PC-3 (cell line): Measurements from ENCODE around the gene HP1BP3. TPM values are rescaled to one million over a fixed set of nuclear protein-coding genes. Genes with fewer than 3 reads are reported as not detected.
"Not testable (repeated sequence)": the region's sequence is repeated elsewhere in the genome, so short reads cannot be mapped to it uniquely, and the experiment has no call there.

Source experiments
- ATAC-seq: fragments of 200-7000 bp; cut with Tn5 transposase; 2 replicates; pipeline ENCODE4 v1.9.1; 2020; ENCODE audit warnings: mild to moderate bottlenecking, moderate library complexity
- BruUV-seq: library from RNA; stranded (reverse); fragments of 400-500 nt; replicated peaks from 2 replicates; lab custom pipeline; 2021; lab: Mats Ljungman, UMichigan
- CTCF ChIA-PET: fragments of 300-600 bp; sonication (Branson Sonifier 250); formaldehyde crosslinking; loops from one replicate; lab custom pipeline; 2022; ENCODE audit warnings: antibody characterized with exemption; lab: Charles Lee
- POLR2A ChIA-PET: fragments of 300-600 bp; sonication (Branson Sonifier 250); formaldehyde crosslinking; loops from one replicate; lab custom pipeline; 2022; ENCODE audit warnings: antibody characterized with exemption; ENCODE audit not compliant: unreplicated experiment; lab: Charles Lee
- DNase-seq: peaks from one replicate; pipeline ENCODE4 v3.0.0-alpha.2; 2015
- H2AFZ ChIP-seq: fragments of 300-600 bp; sonication (generic); 2 replicates; pipeline ENCODE4 v1.6.0; 2016; ENCODE audit warnings: antibody characterized with exemption, low read length
- H3F3A ChIP-seq: fragments of 300-600 bp; sonication (generic); one replicate; pipeline ENCODE4 v1.6.0; 2017; ENCODE audit warnings: antibody characterized with exemption, low read length, control low read depth, mild to moderate bottlenecking; ENCODE audit not compliant: unreplicated experiment
- H3K27ac ChIP-seq: fragments of 300-600 bp; sonication (generic); 2 replicates; pipeline ENCODE4 v1.5.1; 2016; ENCODE audit warnings: mild to moderate bottlenecking, low read length
- H3K27me3 ChIP-seq: fragments of 300-600 bp; sonication (generic); 2 replicates; pipeline ENCODE4 v1.6.1; 2016; ENCODE audit warnings: low read length, mixed read lengths
- H3K36me3 ChIP-seq: fragments of 300-600 bp; sonication (generic); 2 replicates; pipeline ENCODE4 v1.6.1; 2016; ENCODE audit warnings: low read depth, mixed run types, low read length, mixed read lengths
- H3K4me1 ChIP-seq: fragments of 300-600 bp; sonication (generic); 2 replicates; pipeline ENCODE4 v1.5.1; 2016; ENCODE audit warnings: low read length; ENCODE audit not compliant: insufficient read depth
- H3K4me2 ChIP-seq: fragments of 300-600 bp; sonication (generic); 2 replicates; pipeline ENCODE4 v1.6.0; 2016; ENCODE audit warnings: low read length
- H3K4me3 ChIP-seq: fragments of 300-600 bp; sonication (generic); 2 replicates; pipeline ENCODE4 v1.5.1; 2016; ENCODE audit warnings: mild to moderate bottlenecking, low read length, mixed read lengths
- H3K79me2 ChIP-seq: fragments of 300-600 bp; sonication (generic); 2 replicates; pipeline ENCODE4 v1.6.1; 2017; ENCODE audit warnings: low read length, mixed read lengths
- H3K9ac ChIP-seq: fragments of 300-600 bp; sonication (generic); 2 replicates; pipeline ENCODE4 v1.6.0; 2016; ENCODE audit warnings: mild to moderate bottlenecking, low read length
- H3K9me2 ChIP-seq: fragments of 300-600 bp; sonication (generic); replicated peaks from 2 replicates; pipeline ENCODE4 v1.6.1; 2016; ENCODE audit warnings: mixed run types, low read length, mixed read lengths
- H3K9me3 ChIP-seq: fragments of 300-600 bp; sonication (generic); 2 replicates; pipeline ENCODE4 v1.6.1; 2016; ENCODE audit warnings: low read length, mixed read lengths
- H4K20me1 ChIP-seq: fragments of 300-600 bp; sonication (generic); 2 replicates; pipeline ENCODE4 v1.6.1; 2016; ENCODE audit warnings: low read length, mixed read lengths
- EZH2 ChIP-seq: fragments of 300-600 bp; sonication (generic); IDR thresholded peaks from one replicate; pipeline ENCODE4 v1.6.1; 2017; ENCODE audit warnings: antibody characterized with exemption, mild to moderate bottlenecking, low read length; ENCODE audit not compliant: unreplicated experiment
- EZH2phosphoT487 ChIP-seq: fragments of 300-600 bp; sonication (generic); IDR thresholded peaks from 2 replicates; pipeline ENCODE4 v1.6.1; 2018; ENCODE audit warnings: mild to moderate bottlenecking, antibody characterized with exemption, low read length, borderline replicate concordance
- intact Hi-C: fragments of 100-400 bp; cut with micrococcal nuclease; formaldehyde crosslinking; loops from 2 replicates; pipeline ENCODE4 v1.9.0; 2023
- total RNA-seq: library from RNA; depleted of rRNA; stranded (reverse); fragments of >200 nt; gene quantifications from 2 replicates; pipeline ENCODE4 v1.2.3, GENCODE V29; 2014
- TF ChIP-seq, protein P1 (sequence below): fragments of 300-600 bp; sonication (generic); conservative IDR thresholded peaks from 2 replicates; pipeline ENCODE4 v1.5.1; 2017; ENCODE audit warnings: antibody characterized with exemption, low read depth, mild to moderate bottlenecking, low read length

The HP1BP3 gene
- total RNA-seq, 1 experiment from 2014 or later = 243 TPM

DNA sequence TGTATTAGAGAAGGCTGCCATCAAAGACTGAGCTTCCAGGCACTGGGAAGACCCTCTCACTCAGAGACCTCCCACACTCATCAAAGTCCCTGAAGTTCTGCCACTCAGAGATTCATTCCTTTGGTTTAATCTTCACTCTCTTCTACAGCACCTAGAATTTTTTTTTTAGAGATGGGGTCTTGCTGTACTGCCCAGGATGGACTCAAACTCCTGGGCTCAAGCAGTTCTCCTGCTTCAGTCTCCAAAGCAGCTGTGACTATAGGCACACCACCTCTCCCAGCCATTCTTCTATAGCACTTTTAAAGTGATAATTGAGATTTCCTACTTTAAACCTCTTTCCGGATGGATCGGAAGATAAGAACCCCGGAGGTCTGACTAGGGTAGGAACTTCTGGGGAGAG lies 3.7 kb upstream of the HP1BP3 start:
- TF ChIP-seq EZH2phosphoT487 (no peak), EZH2 (no peak)
- TF ChIP-seq, protein P1, sequence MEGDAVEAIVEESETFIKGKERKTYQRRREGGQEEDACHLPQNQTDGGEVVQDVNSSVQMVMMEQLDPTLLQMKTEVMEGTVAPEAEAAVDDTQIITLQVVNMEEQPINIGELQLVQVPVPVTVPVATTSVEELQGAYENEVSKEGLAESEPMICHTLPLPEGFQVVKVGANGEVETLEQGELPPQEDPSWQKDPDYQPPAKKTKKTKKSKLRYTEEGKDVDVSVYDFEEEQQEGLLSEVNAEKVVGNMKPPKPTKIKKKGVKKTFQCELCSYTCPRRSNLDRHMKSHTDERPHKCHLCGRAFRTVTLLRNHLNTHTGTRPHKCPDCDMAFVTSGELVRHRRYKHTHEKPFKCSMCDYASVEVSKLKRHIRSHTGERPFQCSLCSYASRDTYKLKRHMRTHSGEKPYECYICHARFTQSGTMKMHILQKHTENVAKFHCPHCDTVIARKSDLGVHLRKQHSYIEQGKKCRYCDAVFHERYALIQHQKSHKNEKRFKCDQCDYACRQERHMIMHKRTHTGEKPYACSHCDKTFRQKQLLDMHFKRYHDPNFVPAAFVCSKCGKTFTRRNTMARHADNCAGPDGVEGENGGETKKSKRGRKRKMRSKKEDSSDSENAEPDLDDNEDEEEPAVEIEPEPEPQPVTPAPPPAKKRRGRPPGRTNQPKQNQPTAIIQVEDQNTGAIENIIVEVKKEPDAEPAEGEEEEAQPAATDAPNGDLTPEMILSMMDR = no peak
- no peaks in the 10 kb centered on the region for H3K27me3 ChIP-seq
- peaks cover 3% of the 10 kb centered on the region for H3F3A ChIP-seq
- BruUV-seq = no TSS peak
- H3K27ac ChIP-seq = no peak overlapping the region
- ATAC-seq (no peak), DNase-seq (no peak)
- no peak overlapping the region for H3K9ac ChIP-seq
- no peaks in the 10 kb centered on the region for H3K9me3 ChIP-seq
- ChIA-PET CTCF (no interaction called here), POLR2A (no interaction called here)
- intact Hi-C loops = no loop called here
- no peaks in the 10 kb centered on the region for H3K9me2 ChIP-seq
- peaks cover 5% of the 10 kb centered on the region for H4K20me1 ChIP-seq
- H3K4me3 ChIP-seq = no peak overlapping the region
- peaks cover 10% of the 10 kb centered on the region for H3K4me1 ChIP-seq
- H3K4me2 ChIP-seq = no peak overlapping the region
- H3K79me2 ChIP-seq = peaks cover 7% of the 10 kb centered on the region
- H3K36me3 ChIP-seq = no peaks in the 10 kb centered on the region
- H2AFZ ChIP-seq = no peak overlapping the region

DNA sequence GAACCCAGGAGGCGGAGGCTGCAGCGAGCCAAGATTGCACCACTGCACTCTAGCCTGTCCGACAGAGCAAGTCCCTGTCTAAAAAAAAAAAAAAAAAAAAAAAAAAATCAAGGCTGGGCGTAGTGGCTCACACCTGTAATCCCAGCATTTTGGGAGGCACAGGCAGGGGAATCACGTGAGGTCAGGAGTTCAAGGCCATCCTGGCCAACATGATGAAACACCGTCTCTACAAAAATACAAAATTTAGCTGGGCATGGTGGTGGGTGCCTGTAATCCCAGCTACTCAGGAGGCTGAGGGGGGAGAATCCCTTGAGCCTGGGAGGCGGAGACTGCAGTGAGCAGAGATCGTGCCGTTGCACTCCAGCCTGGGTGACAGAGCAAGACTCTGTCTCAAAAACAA lies 2.5 kb upstream of the HP1BP3 start:
- H3K9ac ChIP-seq, H3K36me3 ChIP-seq, POLR2A ChIA-PET, H3K9me2 ChIP-seq, H3K9me3 ChIP-seq, H3K27ac ChIP-seq, ATAC-seq, DNase-seq, H3K4me2 ChIP-seq, CTCF ChIA-PET, H3K27me3 ChIP-seq, BruUV-seq, H3K4me3 ChIP-seq, H2AFZ ChIP-seq, H3F3A ChIP-seq: not testable (repeated sequence)
- peaks cover 17% of the 10 kb centered on the region for H3K4me1 ChIP-seq
- intact Hi-C loops = loop anchor here (5.0 kb wide), 4 partner anchors 92 to 408 kb away; partner anchors contain the start of gene DDOST
- H4K20me1 ChIP-seq = peaks cover 17% of the 10 kb centered on the region
- peaks cover 19% of the 10 kb centered on the region for H3K79me2 ChIP-seq

DNA sequence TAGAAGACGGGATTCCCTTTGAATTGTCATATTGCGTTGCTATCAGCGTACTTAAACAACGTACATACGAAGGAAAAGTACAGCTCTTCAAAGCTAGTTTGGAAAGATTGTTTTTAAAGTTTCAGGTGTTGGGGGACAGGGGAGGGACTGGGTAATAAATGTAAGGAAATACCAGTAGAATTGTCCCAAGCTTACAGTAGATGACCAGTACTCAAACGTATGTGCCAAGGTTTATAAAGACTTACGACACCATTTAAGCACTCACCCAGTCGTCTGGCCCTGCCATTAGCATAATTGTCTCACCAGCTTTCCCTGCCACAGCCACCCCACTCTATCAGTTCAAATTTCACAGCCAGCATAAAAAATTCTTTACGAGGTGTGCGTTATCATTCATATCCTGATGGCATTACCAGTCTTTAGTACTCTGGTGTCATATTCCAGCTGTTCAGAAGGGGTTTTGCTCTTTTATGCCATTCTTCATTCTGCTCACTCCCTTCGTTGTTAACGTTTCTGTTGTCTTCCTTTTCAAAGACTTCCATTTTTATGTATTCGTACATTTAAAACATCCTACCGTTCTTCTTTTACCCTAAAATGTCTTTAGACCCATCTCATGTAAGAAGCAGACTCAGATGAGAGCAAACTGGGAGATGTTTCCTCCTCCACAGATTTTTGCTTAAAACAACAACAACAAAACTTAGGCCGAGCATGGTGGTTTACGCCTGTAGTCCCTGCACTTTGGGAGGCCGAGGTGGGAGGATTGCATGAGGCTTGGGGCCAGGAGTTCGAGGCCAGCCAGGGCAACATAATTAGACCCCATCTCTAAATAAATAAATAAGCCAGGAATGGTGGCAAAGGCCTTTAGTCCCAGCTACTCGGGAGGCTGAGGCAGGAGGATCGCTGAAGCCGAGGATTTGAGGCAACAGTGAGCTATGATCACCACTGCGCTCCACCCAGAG lies 1.0 kb upstream of the HP1BP3 start:
- Histone ChIP-seq H3K9me2 (no peaks in the 10 kb centered on the region), H3K27me3 (no peaks in the 10 kb centered on the region), H3K36me3 (no peaks in the 10 kb centered on the region), H4K20me1 (peaks cover 31% of the 10 kb centered on the region), H3K4me1 (peaks cover 26% of the 10 kb centered on the region), H3K9ac (peak overlapping the region; percentile 96), H2AFZ (peak overlapping the region; percentile 92), H3F3A (peaks cover 3% of the 10 kb centered on the region), H3K9me3 (no peaks in the 10 kb centered on the region), H3K4me3 (peak overlapping the region; percentile 98), H3K79me2 (peaks cover 34% of the 10 kb centered on the region), H3K4me2 (peak overlapping the region; percentile 84), H3K27ac (peak overlapping the region; percentile 74)
- BruUV-seq = no TSS peak
- CTCF ChIA-PET = interaction anchor here (0.5 kb wide), 1 partner anchor 177 kb away, joined by 3 read pairs; no protein-coding TSS in a partner anchor
- intact Hi-C loops = loop anchor here (2.0 to 5.0 kb wide), 6 partner anchors 55 to 409 kb away; partner anchors contain the start of genes DDOST and SH2D5
- DNase-seq (peak; percentile 53), ATAC-seq (peak; percentile 27)
- TF ChIP-seq EZH2phosphoT487 (no peak), EZH2 (no peak)
- TF ChIP-seq, protein P1 = no peak
- POLR2A ChIA-PET = no interaction called here
